ENCODE results near the gene INTS2.
"Not testable (repeated sequence)": the region's sequence is repeated elsewhere in the genome, so short reads cannot be mapped to it uniquely, and the experiment has no call there.

Gene INTS2

DNA sequence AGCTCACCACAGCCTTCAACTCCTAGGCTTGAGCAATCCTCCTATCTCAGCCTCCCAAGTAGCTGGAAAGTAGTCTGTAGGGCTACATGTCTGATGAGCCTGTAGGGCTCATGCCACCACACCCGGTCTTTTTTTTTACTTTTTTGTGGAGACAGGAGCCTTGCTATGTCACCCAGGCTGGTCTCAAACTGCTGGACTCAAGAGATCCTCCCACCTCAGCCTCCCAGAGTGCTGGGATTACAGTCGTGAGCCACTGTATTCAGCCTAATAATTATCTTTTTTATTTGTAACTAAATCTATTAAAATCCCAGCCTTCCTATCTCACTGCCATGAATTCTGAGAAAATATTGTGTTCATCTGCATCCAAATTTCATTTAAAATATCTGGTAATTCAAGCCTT, 79.5 kb downstream of the INTS2 start:
- DNase-seq, result no peak

DNA sequence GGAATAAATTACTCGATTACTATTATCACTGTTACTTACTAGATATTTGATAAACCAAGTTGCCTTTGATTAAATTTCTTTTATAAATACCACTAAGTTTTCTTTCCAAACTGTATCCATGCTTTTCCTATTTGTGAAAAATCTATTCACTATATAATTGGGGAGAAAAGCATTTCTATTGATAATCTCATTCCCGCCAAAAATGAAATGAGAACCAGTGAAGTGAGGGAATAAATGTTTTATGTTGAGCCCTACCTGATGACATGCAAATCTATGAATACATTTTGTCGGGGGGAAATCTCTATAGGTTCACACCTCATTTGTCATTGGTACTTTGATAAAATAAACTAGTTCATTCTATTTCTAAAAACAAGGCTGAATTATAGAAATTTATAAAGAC, 80.1 kb downstream of the INTS2 start:
- DNase-seq, result no peak

GRCh38 chr17:61846761-61847375, 80.9 kb downstream of the INTS2 start:
- no peak for DNase-seq

DNA sequence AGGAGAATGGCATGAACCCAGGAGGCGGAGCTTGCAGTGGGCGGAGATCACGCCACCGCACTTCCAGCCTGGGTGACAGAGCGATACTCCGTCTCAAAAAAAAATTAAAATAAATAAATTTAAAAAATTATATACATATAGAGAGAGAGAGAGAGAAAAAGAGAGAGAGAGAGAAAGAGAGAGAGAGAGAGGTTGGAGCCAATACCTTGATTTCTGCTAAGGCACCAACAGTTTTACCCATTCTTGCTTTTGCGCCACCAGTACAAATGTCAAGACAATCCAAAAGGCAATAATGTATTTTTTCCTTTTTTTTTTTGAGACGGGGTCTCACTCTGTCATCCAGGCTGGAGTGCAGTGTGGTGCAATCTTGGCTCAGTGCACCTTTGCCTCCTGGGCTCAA, 81.7 kb downstream of the INTS2 start:
- DNase-seq, result no peak

- DNase-seq, result no peak
Observed at GRCh38 chr17:61843435-61843834, 84.3 kb downstream of the INTS2 start.

DNA sequence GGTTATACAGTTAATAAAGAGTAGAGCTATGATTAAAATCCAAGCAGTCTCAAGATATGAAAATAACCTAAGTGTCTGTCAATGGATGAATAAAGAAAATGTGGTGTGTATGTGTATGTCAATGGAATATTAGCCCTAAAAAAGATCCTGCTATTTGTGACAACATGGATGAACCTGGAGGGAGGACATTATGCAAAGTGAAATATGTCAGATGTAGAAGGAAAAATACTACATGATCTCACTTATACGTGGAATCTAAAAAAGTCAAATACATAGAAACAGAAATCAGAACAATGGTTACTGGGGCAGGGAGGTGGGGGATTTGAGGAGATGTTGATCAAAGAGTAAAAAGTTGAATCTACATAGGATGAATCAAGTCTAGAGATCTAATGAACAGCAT, 84.9 kb downstream of the INTS2 start:
- DNase-seq, result no peak

DNA sequence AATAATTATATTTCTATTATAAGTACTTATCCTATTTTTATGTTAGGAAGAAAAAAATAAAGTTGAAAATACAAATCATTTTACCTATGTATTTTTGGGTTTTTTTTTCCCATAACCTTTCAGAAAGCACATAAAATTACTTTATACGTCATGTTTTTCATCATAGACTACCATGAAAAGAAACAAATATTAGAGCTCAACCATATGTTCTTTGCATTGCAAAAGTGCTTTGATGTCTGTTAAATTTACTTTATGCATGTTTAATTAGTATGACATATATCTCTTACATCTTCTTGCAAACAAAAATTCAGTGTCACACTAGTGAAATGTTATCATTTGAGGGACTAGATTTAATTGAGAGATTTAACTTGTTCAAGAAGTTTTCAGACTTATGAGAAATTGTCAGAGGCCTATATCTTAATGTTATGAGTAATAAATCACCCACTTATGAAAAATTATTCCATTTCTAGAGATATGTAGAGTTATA, 88.4 kb downstream of the INTS2 start:
- DNase-seq, result no peak

- DNase-seq, result peak; percentile 6
Observed at GRCh38 chr17:61837175-61838051, 90.4 kb downstream of the INTS2 start.

GRCh38 chr17:61836266-61837174, 91.3 kb downstream of the INTS2 start:
- DNase-seq, result no peak

DNA sequence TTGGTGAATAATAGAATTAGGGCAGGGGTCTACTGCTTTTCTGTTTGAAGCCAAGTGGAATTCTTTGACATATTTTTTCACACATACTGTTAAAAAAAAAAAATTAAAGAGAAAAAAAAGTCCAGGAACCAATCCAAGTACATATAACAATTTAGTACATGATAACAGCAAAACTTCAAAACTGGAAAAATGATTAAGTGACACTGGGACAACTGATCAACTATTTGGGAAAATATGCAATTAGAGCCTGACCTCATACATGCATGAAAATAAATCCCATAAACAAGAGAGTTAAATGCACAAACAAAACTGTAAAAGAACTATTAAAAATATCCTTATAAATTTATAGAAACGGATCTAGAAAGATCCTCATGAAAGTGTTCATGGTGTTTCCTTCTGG, 92.2 kb downstream of the INTS2 start:
- no peak for DNase-seq

DNA sequence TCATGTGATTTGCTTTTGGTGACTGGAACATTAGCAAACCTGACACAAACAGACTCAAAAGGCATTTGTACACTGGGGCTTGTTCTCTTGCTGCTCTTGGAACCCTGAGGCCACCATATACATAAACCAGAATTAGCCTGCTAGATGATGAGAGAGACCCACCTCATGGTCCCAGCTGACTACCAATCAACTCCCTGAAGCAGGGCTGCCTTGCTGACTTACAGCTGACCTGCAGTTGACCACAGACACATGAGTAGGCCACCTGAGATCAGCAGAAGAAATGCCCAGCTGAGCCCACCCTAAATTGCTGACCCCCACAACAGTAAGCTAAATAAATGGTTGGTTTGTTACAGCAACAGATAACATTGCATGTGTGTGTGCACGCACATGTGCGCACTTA, 93.2 kb downstream of the INTS2 start:
- no peak for DNase-seq

GRCh38 chr17:61833536-61834193, 94.1 kb downstream of the INTS2 start:
- DNase-seq, result no peak

DNA sequence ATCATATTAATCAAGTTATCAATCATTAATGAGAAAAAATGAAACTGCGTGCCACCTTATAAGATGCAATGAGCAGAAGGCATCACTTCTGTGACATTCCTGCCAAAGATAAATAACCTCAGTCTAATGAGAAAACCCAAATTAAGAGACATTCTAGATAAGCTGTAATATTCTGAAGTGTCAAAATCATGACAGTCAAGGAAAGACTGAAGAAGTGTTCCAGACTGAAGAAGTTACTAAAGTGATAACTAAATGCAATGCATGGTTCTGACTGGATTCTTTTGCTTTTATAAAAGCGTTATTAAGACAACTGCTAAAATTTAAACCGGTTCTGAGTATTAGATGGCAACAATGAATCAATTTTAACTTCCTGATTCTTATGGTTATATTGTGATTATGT, 95.3 kb downstream of the INTS2 start:
- no peak for DNase-seq

DNA sequence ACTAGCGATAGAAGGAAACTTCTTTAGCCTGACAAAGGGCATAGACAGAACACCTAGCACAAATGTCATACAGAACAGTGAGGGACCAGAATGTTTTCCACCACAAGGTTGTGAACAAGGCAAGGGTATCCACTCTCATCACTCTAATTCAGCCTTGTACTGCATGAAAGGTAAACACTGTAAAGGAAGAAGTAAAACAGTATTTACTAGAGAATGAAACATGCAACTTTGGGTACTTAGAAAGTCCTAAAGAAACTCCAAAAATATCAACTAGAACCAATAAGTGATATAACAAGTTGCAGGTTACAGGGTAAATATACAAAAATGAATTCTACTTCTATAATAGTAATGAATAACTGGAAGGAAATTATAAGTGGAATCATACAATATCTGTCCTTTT, 96.7 kb downstream of the INTS2 start:
- no peak for DNase-seq

DNA sequence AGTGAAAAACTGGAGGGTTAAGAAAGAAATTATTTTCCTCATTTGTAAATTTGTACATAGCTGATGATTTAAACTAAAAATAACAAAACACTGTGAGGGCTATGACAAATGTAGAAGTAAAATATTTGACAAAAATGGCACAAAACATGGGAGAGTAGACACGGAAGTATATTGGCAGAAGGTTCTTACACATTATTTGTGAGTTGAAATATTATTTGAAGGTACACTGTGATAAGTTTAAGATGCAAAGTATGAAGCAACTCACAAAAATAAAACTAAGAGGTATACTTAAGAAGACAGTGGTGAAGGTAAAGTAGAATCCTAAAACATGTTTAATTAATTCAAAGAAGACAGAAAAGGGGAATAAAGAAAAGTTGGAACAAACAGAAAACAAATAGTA, 99.1 kb downstream of the INTS2 start:
- DNase-seq, result no peak

GRCh38 chr17:61827649-61828395, 100.0 kb downstream of the INTS2 start:
- no peak for DNase-seq

- DNase-seq, result not testable (repeated sequence)
Observed at GRCh38 chr17:61826866-61827265, 100.9 kb downstream of the INTS2 start.

DNA sequence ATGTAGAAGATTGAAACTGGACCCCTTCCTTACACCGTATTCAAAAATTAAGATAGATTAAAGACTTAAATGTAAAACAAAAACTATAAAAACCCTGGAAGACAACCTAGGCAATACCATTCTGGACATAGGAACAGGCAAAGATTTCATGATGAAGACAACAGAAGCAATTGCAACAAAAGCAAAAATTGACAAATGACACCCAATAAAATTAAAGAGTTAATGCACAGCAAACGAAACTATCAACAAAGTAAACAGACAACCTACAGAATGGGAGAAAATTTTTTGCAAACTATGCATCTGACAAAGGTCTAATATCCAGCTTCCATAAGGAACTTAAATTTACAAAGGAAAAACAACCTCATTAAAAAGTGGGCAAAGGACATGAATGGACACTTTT, 101.6 kb downstream of the INTS2 start:
- DNase-seq, result not testable (repeated sequence)

GRCh38 chr17:61825448-61826137, 102.2 kb downstream of the INTS2 start:
- no peak for DNase-seq

GRCh38 chr17:61822326-61823285, 105.2 kb downstream of the INTS2 start:
- no peak for DNase-seq

Data from DMS79 treated with DMSO at 0.1 percent for 48 hours (cell line).